SK-N-SH (cell line): ENCODE results near the gene STX18.

Source experiments
- GABPA ChIP-seq: IDR thresholded peaks from 2 replicates; pipeline ENCODE4 v1.4.0; 2012; ENCODE audit warnings: low read depth, mild to moderate bottlenecking
- JUND ChIP-seq: IDR thresholded peaks from 2 replicates; pipeline ENCODE4 v1.4.0; 2012
- MXI1 ChIP-seq: IDR thresholded peaks from 2 replicates; pipeline ENCODE4 v1.6.1; 2012; ENCODE audit warnings: mild to moderate bottlenecking, low read depth, low read length, improper control_type of control experiment
- POLR2AphosphoS5 ChIP-seq: IDR thresholded peaks from 2 replicates; pipeline ENCODE4 v1.6.1; 2012; ENCODE audit warnings: low read depth, low read length
- RAD21 ChIP-seq: IDR thresholded peaks from 2 replicates; pipeline ENCODE4 v1.6.1; 2012; ENCODE audit warnings: mild to moderate bottlenecking, low read length
- REST ChIP-seq: IDR thresholded peaks from 2 replicates; pipeline ENCODE4 v1.6.1; 2012; ENCODE audit warnings: mild to moderate bottlenecking, low read depth, low read length, moderate library complexity
- TF ChIP-seq, protein P1 (sequence below): fragments of 200-600 bp; sonication (generic); IDR thresholded peaks from 2 replicates; pipeline ENCODE4 v1.6.1; 2017; ENCODE audit warnings: antibody characterized with exemption, mild to moderate bottlenecking, moderate library complexity
- TF ChIP-seq, protein P2 (sequence below): IDR thresholded peaks from 2 replicates; pipeline ENCODE4 v1.4.0; 2012; ENCODE audit warnings: low read depth

GRCh38 chr4:4422856-4423499, 118.9 kb downstream of the STX18 start:
- TF ChIP-seq RAD21 (no peak), REST (no peak), POLR2AphosphoS5 (no peak), MXI1 (no peak), JUND (no peak), GABPA (no peak)
- TF ChIP-seq, protein P1, sequence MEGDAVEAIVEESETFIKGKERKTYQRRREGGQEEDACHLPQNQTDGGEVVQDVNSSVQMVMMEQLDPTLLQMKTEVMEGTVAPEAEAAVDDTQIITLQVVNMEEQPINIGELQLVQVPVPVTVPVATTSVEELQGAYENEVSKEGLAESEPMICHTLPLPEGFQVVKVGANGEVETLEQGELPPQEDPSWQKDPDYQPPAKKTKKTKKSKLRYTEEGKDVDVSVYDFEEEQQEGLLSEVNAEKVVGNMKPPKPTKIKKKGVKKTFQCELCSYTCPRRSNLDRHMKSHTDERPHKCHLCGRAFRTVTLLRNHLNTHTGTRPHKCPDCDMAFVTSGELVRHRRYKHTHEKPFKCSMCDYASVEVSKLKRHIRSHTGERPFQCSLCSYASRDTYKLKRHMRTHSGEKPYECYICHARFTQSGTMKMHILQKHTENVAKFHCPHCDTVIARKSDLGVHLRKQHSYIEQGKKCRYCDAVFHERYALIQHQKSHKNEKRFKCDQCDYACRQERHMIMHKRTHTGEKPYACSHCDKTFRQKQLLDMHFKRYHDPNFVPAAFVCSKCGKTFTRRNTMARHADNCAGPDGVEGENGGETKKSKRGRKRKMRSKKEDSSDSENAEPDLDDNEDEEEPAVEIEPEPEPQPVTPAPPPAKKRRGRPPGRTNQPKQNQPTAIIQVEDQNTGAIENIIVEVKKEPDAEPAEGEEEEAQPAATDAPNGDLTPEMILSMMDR = no peak
- TF ChIP-seq, protein P2, sequence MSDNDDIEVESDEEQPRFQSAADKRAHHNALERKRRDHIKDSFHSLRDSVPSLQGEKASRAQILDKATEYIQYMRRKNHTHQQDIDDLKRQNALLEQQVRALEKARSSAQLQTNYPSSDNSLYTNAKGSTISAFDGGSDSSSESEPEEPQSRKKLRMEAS = no peak
